ENCODE measurements around the gene NFE2L1. TPM values are rescaled to one million over a fixed set of nuclear protein-coding genes. Genes with fewer than 3 reads are reported as not detected.

NFE2L1 gene
- total RNA-seq, 1 experiment from 2014 or later = 149 TPM

GRCh38 chr17:48036693-48037035 lies 11.5 kb upstream of the NFE2L1 start:
- ATAC-seq (no peak), DNase-seq (ENCODE audit: low spot score) (no peak)
- Mint-ChIP-seq H3K27ac (no peak overlapping the region), H3K36me3 (no peaks in the 10 kb centered on the region), H3K27me3 (ENCODE audit: low read depth) (peaks cover 59% of the 10 kb centered on the region), H3K4me1 (peaks cover 6% of the 10 kb centered on the region), H3K4me3 (peak overlapping the region; percentile 70), H3K9me3 (no peaks in the 10 kb centered on the region)
- POLR2A ChIA-PET = interaction anchor here (0.8 kb wide), 1 partner anchor 19 kb away, joined by 3 read pairs; no protein-coding TSS in a partner anchor
- no peak for TF ChIP-seq TEAD4 (CRISPR knock-in tag; IDR thresholded peaks at IDR 0.05)
- TF ChIP-seq ZNF263 (CRISPR knock-in tag; IDR thresholded peaks at IDR 0.05; ENCODE audit: low read depth) = no peak
- TF ChIP-seq AFF4 (CRISPR knock-in tag; IDR thresholded peaks at IDR 0.05; ENCODE audit: borderline replicate concordance) = no peak
- TF ChIP-seq ZNF281 (CRISPR knock-in tag; IDR thresholded peaks at IDR 0.05) = no peak
- CTCF ChIA-PET = interaction anchor here (0.9 to 3.7 kb wide), 11 partner anchors 10 to 108 kb away, joined by 3 to 34 read pairs (median 5); partner anchors contain the start of gene NFE2L1

GRCh38 chr17:48037036-48037837 lies 10.9 kb upstream of the NFE2L1 start, which contains the start of gene COPZ2:
Gene COPZ2 (minus strand): TSS chr17:48037797. CDS start chr17:48037777, 20 bp downstream.
- TF ChIP-seq FOXP1 (CRISPR knock-in tag; IDR thresholded peaks at IDR 0.05; ENCODE audit: borderline replicate concordance) = peak; percentile 66; the same call in 1 of the 2 replicates
- no peak for TF ChIP-seq ZNF263 (CRISPR knock-in tag; IDR thresholded peaks at IDR 0.05; ENCODE audit: low read depth)
- H3K4me3 Mint-ChIP-seq = peak within 1 kb of the TSS; percentile 79
- H3K36me3 Mint-ChIP-seq = no peaks in the 10 kb centered on the region
- no peaks in the 10 kb centered on the region for H3K9me3 Mint-ChIP-seq
- POLR2A ChIA-PET = interaction anchor here (0.8 to 1.5 kb wide), 2 partner anchors 11 to 19 kb away, joined by 3 to 4 read pairs; partner anchors contain the start of gene NFE2L1
- peak; percentile 55 for DNase-seq (ENCODE audit: low spot score)
- ATAC-seq = peak; percentile 65
- H3K4me1 Mint-ChIP-seq = peaks cover 6% of the 10 kb centered on the region
- CTCF ChIA-PET = interaction anchor here (1.1 to 3.7 kb wide), 10 partner anchors 11 to 71 kb away, joined by 3 to 34 read pairs (median 6); partner anchors contain the start of gene NFE2L1
- H3K27me3 Mint-ChIP-seq (ENCODE audit: low read depth) = peaks cover 59% of the 10 kb centered on the region
- no peak within 1 kb of the TSS for H3K27ac Mint-ChIP-seq

- TF ChIP-seq MLX (CRISPR knock-in tag; IDR thresholded peaks at IDR 0.05) (no peak), ESRRA (CRISPR knock-in tag; IDR thresholded peaks at IDR 0.05; ENCODE audit: borderline replicate concordance) (no peak), FOXP1 (CRISPR knock-in tag; IDR thresholded peaks at IDR 0.05; ENCODE audit: borderline replicate concordance) (no peak)
- no peaks in the 10 kb centered on the region for H3K36me3 Mint-ChIP-seq
- ChIA-PET POLR2A (interaction anchor here (1.5 kb wide), 1 partner anchor 11 kb away, joined by 4 read pairs; the partner anchor contains the start of gene NFE2L1), CTCF (interaction anchor here (1.3 to 3.7 kb wide), 2 partner anchors 11 to 27 kb away, joined by 3 to 34 read pairs; no protein-coding TSS in a partner anchor)
- H3K9me3 Mint-ChIP-seq = no peaks in the 10 kb centered on the region
- H3K27ac Mint-ChIP-seq = no peak overlapping the region
- H3K4me1 Mint-ChIP-seq = peaks cover 6% of the 10 kb centered on the region
- H3K4me3 Mint-ChIP-seq = peak overlapping the region; percentile 79
- ATAC-seq = peak; percentile 67
- peaks cover 53% of the 10 kb centered on the region for H3K27me3 Mint-ChIP-seq (ENCODE audit: low read depth)
- DNase-seq (ENCODE audit: low spot score) = no peak
Measured at GRCh38 chr17:48037838-48038323, 10.3 kb upstream of the NFE2L1 start.

- Mint-ChIP-seq H3K4me1 (peaks cover 6% of the 10 kb centered on the region), H3K36me3 (no peaks in the 10 kb centered on the region), H3K4me3 (peak overlapping the region; percentile 79), H3K27ac (no peak overlapping the region), H3K27me3 (ENCODE audit: low read depth) (peaks cover 50% of the 10 kb centered on the region), H3K9me3 (no peaks in the 10 kb centered on the region)
- CTCF ChIA-PET = no interaction called here
- ATAC-seq = no peak
- DNase-seq (ENCODE audit: low spot score) = no peak
- POLR2A ChIA-PET = interaction anchor here (1.5 kb wide), 1 partner anchor 10 kb away, joined by 4 read pairs; the partner anchor contains the start of gene NFE2L1
- TF ChIP-seq E2F4 (CRISPR knock-in tag; IDR thresholded peaks at IDR 0.05; ENCODE audit: borderline replicate concordance, low read depth) (no peak), ZBTB43 (CRISPR knock-in tag; IDR thresholded peaks at IDR 0.05) (no peak), FOXK1 (CRISPR knock-in tag; IDR thresholded peaks at IDR 0.05) (no peak), GABPB1 (CRISPR knock-in tag; IDR thresholded peaks at IDR 0.05) (no peak), HMGA2 (CRISPR knock-in tag; IDR thresholded peaks at IDR 0.05) (no peak)
Measured at GRCh38 chr17:48038687-48039086, 9.5 kb upstream of the NFE2L1 start.
